CD4-positive, alpha-beta T cell treated with Interleukin-4 for 1 hour (primary cell): ENCODE data around the gene CLEC10A.
"Not testable (repeated sequence)": the region's sequence is repeated elsewhere in the genome, so short reads cannot be mapped to it uniquely, and the experiment has no call there.

Experiments
- DNase-seq, 2 donors: peaks; one replicate each; pipeline ENCODE4 v3.0.0-alpha.2; 2020 to 2022

CLEC10A gene

GRCh38 chr17:7068268-7068667 is 11.8 kb downstream of the CLEC10A start:
- DNase-seq, result no peak

- no peak for DNase-seq
Observed at GRCh38 chr17:7067198-7067597, 12.9 kb downstream of the CLEC10A start.

GRCh38 chr17:7064261-7064660 is 15.8 kb downstream of the CLEC10A start:
- DNase-seq, result no peak

GRCh38 chr17:7063518-7064094 is 16.4 kb downstream of the CLEC10A start:
- no peak for DNase-seq

GRCh38 chr17:7060165-7060891 is 19.7 kb downstream of the CLEC10A start:
- no peak for DNase-seq

- no peak for DNase-seq
Observed at GRCh38 chr17:7058831-7059447, 21.1 kb downstream of the CLEC10A start.

GRCh38 chr17:7056386-7056785 is 23.7 kb downstream of the CLEC10A start:
- DNase-seq, result no peak

GRCh38 chr17:7050583-7050982 is 29.5 kb downstream of the CLEC10A start:
- not testable (repeated sequence) for DNase-seq

GRCh38 chr17:7048968-7049367 is 31.1 kb downstream of the CLEC10A start:
- no peak for DNase-seq

GRCh38 chr17:7047566-7047965 is 32.5 kb downstream of the CLEC10A start:
- DNase-seq, result no peak

GRCh38 chr17:7046725-7047397 is 33.2 kb downstream of the CLEC10A start:
- peak; percentile 91 to 93 for DNase-seq

GRCh38 chr17:7046127-7046724 is 33.8 kb downstream of the CLEC10A start:
- DNase-seq, result peak; percentile 37 to 50

GRCh38 chr17:7045492-7046126 is 34.4 kb downstream of the CLEC10A start:
- DNase-seq, result peak; percentile 65 to 85

GRCh38 chr17:7043497-7044198 is 36.4 kb downstream of the CLEC10A start, which contains the start of gene SLC16A11:
Gene SLC16A11 (minus strand): TSS chr17:7044092. CDS start chr17:7043513, 579 bp downstream.
- peak in 1 of 2 donors; percentile 71 for DNase-seq

- DNase-seq, result no peak
Observed at GRCh38 chr17:7043182-7043496, 36.9 kb downstream of the CLEC10A start.

GRCh38 chr17:7042501-7043181 is 37.4 kb downstream of the CLEC10A start:
- peak; percentile 47 to 53 for DNase-seq

- peak in 1 of 2 donors; percentile 40 for DNase-seq
Observed at GRCh38 chr17:7041607-7042500, 38.2 kb downstream of the CLEC10A start.

- DNase-seq, result no peak
Observed at GRCh38 chr17:7039832-7040231, 40.2 kb downstream of the CLEC10A start.

- DNase-seq, result no peak
Observed at GRCh38 chr17:7038025-7038862, 41.8 kb downstream of the CLEC10A start.
